C4-2B (cell line): Measurements from ENCODE around the gene TTLL10.

Source experiments
- CTCF ChIP-seq: fragments of 450-650 bp; conservative IDR thresholded peaks from 2 replicates; pipeline ENCODE4 v1.5.1; 2017; ENCODE audit warnings: mild to moderate bottlenecking
- ZFX ChIP-seq: fragments of 450-650 bp; IDR thresholded peaks from 2 replicates; pipeline ENCODE4 v1.6.1; 2017

- TF ChIP-seq CTCF (no peak), ZFX (no peak)
Measured at GRCh38 chr1:1227386-1227785, 53.7 kb downstream of the TTLL10 start.
